Measurements from ENCODE around the gene KRT16.

The KRT16 gene

DNA sequence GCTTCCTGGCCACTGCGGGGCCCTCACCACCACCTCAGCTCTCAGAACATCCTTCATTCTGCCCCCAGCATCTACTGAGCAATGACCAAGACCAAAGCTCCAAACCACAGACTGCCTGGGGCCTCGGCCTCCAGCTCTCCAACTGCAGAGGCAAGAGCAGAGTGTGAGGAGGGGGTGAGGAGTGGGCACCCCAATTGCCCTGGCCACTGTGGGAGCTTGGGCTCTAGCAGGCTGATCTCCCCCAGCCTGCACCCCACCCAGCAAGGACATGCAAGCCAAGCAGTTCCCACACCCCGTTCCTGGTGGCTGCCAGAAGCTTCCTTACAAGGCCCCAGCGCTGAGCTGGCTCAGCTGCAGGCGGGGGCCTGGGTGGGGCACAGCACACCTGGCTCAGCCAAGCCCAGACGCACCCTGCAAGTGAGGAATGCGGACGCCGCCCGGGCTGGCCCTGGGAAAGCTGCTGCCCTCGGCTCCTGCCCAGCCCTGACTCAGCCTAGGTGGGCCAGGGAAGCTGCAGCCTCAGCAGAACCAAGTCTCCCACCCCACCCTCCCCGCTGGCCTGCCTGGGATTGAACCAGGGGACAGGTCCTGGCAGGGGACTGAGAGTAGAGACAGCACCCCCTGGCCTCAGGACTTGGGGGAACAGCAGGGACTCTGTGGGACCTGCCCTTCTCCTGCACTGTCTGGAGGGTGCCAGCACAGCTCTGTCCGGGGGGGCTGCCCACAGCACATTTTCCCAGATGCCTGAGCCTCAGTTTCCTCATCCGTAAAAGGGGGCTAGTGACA lies 41.5 kb upstream of the KRT16 start:
- Histone ChIP-seq H3K9me3 (ENCODE audit: control insufficient read depth, low read length) (no peaks in the 10 kb centered on the region), H3K36me3 (ENCODE audit: control insufficient read depth, insufficient read depth, low read length) (no peaks in the 10 kb centered on the region), H3K27ac (ENCODE audit: low read depth, low read length, severe bottlenecking) (no peak overlapping the region), H3K4me3 (ENCODE audit: extremely low read depth, insufficient read depth, low read length, poor library complexity, severe bottlenecking) (no peak overlapping the region), H3K4me1 (ENCODE audit: control insufficient read depth, insufficient read depth, low read length, poor library complexity, severe bottlenecking) (peaks cover 4% of the 10 kb centered on the region)
- 91 to 92% methylated on average over 6 to 12 of the region's 14 CpGs for WGBS, 2 experiments (ENCODE audit: insufficient coverage in 2 of 2)

GRCh38 chr17:41653421-41653820 lies 40.9 kb upstream of the KRT16 start:
- Histone ChIP-seq H3K36me3 (ENCODE audit: control insufficient read depth, insufficient read depth, low read length) (no peaks in the 10 kb centered on the region), H3K4me1 (ENCODE audit: control insufficient read depth, insufficient read depth, low read length, poor library complexity, severe bottlenecking) (peaks cover 4% of the 10 kb centered on the region), H3K27ac (ENCODE audit: low read depth, low read length, severe bottlenecking) (no peak overlapping the region), H3K4me3 (ENCODE audit: extremely low read depth, insufficient read depth, low read length, poor library complexity, severe bottlenecking) (no peak overlapping the region), H3K9me3 (ENCODE audit: control insufficient read depth, low read length) (no peaks in the 10 kb centered on the region)
- 75 to 100% methylated on average over 1 to 3 of the region's 5 CpGs for WGBS, 2 experiments (ENCODE audit: insufficient coverage in 2 of 2)

GRCh38 chr17:41652461-41652970 lies 39.9 kb upstream of the KRT16 start:
- no peaks in the 10 kb centered on the region for H3K9me3 ChIP-seq (ENCODE audit: control insufficient read depth, low read length)
- H3K4me1 ChIP-seq (ENCODE audit: control insufficient read depth, insufficient read depth, low read length, poor library complexity, severe bottlenecking) = peaks cover 7% of the 10 kb centered on the region
- 91 to 93% methylated on average over 5 of the region's 5 CpGs for WGBS, 2 experiments (ENCODE audit: insufficient coverage in 2 of 2)
- no peak overlapping the region for H3K4me3 ChIP-seq (ENCODE audit: extremely low read depth, insufficient read depth, low read length, poor library complexity, severe bottlenecking)
- H3K27ac ChIP-seq (ENCODE audit: low read depth, low read length, severe bottlenecking) = no peak overlapping the region
- no peaks in the 10 kb centered on the region for H3K36me3 ChIP-seq (ENCODE audit: control insufficient read depth, insufficient read depth, low read length)

- WGBS, 2 experiments (ENCODE audit: insufficient coverage in 2 of 2) = 93 to 97% methylated on average over 8 to 13 of the region's 13 CpGs
- H3K4me3 ChIP-seq (ENCODE audit: extremely low read depth, insufficient read depth, low read length, poor library complexity, severe bottlenecking) = no peak overlapping the region
- H3K9me3 ChIP-seq (ENCODE audit: control insufficient read depth, low read length) = no peaks in the 10 kb centered on the region
- peaks cover 7% of the 10 kb centered on the region for H3K4me1 ChIP-seq (ENCODE audit: control insufficient read depth, insufficient read depth, low read length, poor library complexity, severe bottlenecking)
- H3K36me3 ChIP-seq (ENCODE audit: control insufficient read depth, insufficient read depth, low read length) = no peaks in the 10 kb centered on the region
- no peak overlapping the region for H3K27ac ChIP-seq (ENCODE audit: low read depth, low read length, severe bottlenecking)
Observed at GRCh38 chr17:41651625-41652460, 39.3 kb upstream of the KRT16 start.

GRCh38 chr17:41650794-41651624 lies 38.4 kb upstream of the KRT16 start:
- H3K4me3 ChIP-seq (ENCODE audit: extremely low read depth, insufficient read depth, low read length, poor library complexity, severe bottlenecking) = no peak overlapping the region
- H3K36me3 ChIP-seq (ENCODE audit: control insufficient read depth, insufficient read depth, low read length) = no peaks in the 10 kb centered on the region
- 87 to 89% methylated on average over 9 to 13 of the region's 15 CpGs for WGBS, 2 experiments (ENCODE audit: insufficient coverage in 2 of 2)
- H3K27ac ChIP-seq (ENCODE audit: low read depth, low read length, severe bottlenecking) = no peak overlapping the region
- H3K9me3 ChIP-seq (ENCODE audit: control insufficient read depth, low read length) = no peaks in the 10 kb centered on the region
- H3K4me1 ChIP-seq (ENCODE audit: control insufficient read depth, insufficient read depth, low read length, poor library complexity, severe bottlenecking) = peaks cover 7% of the 10 kb centered on the region

- no peak overlapping the region for H3K27ac ChIP-seq (ENCODE audit: low read depth, low read length, severe bottlenecking)
- H3K9me3 ChIP-seq (ENCODE audit: control insufficient read depth, low read length) = no peaks in the 10 kb centered on the region
- WGBS, 2 experiments (ENCODE audit: insufficient coverage in 2 of 2) = 85 to 94% methylated on average over 8 to 10 of the region's 10 CpGs
- H3K4me1 ChIP-seq (ENCODE audit: control insufficient read depth, insufficient read depth, low read length, poor library complexity, severe bottlenecking) = peaks cover 4% of the 10 kb centered on the region
- H3K36me3 ChIP-seq (ENCODE audit: control insufficient read depth, insufficient read depth, low read length) = no peaks in the 10 kb centered on the region
- no peak overlapping the region for H3K4me3 ChIP-seq (ENCODE audit: extremely low read depth, insufficient read depth, low read length, poor library complexity, severe bottlenecking)
Observed at GRCh38 chr17:41649923-41650519, 37.5 kb upstream of the KRT16 start.

DNA sequence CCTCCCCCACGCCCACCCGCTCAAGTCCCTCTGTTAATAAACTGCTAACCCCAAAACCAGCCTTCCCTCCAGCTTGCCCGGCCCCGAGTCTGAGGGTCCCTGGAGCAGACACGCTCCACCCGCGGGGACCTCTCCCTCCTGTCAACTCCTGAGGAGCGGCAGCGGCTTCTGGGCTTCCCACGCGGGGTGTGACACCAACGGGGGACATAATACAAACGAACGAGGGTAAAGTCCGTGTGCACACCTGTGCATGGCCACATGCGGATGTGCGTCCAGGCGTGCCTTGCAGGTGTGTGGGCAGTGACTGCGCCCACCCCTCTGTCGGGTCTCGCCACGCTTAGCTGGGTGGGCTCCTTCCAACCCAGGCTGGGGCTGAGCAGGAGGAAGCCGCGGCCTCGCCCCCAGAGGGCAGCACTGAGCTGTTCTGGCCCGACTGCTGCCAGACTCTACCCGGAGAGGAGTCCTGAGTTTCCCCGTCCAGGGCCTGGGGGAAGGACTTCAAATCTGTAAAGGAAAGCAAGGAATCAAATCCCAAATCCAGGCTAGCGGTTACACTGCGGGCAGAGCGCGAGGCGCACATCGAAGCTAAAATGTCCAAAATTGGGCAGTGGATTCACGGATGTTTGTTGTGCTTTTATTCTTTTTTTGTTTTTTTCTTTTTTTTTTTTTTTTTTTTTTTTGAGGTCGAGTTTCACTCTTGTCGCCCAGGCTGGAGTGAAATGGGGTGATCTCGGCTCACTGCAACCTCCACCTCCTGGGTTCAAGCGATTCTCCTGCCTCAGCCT lies 36.0 kb upstream of the KRT16 start:
- peak overlapping the region; percentile 24 for H3K4me3 ChIP-seq (ENCODE audit: extremely low read depth, insufficient read depth, low read length, poor library complexity, severe bottlenecking)
- H3K27ac ChIP-seq (ENCODE audit: low read depth, low read length, severe bottlenecking) = no peak overlapping the region
- H3K4me1 ChIP-seq (ENCODE audit: control insufficient read depth, insufficient read depth, low read length, poor library complexity, severe bottlenecking) = peaks cover 4% of the 10 kb centered on the region
- no peaks in the 10 kb centered on the region for H3K9me3 ChIP-seq (ENCODE audit: control insufficient read depth, low read length)
- WGBS, 2 experiments (ENCODE audit: insufficient coverage in 2 of 2) = 5 to 8% methylated on average over 26 to 34 of the region's 39 CpGs
- no peaks in the 10 kb centered on the region for H3K36me3 ChIP-seq (ENCODE audit: control insufficient read depth, insufficient read depth, low read length)

- peak overlapping the region; percentile 24 for H3K4me3 ChIP-seq (ENCODE audit: extremely low read depth, insufficient read depth, low read length, poor library complexity, severe bottlenecking)
- 4 to 12% methylated on average over 11 to 15 of the region's 22 CpGs for WGBS, 2 experiments (ENCODE audit: insufficient coverage in 2 of 2)
- no peaks in the 10 kb centered on the region for H3K9me3 ChIP-seq (ENCODE audit: control insufficient read depth, low read length)
- H3K4me1 ChIP-seq (ENCODE audit: control insufficient read depth, insufficient read depth, low read length, poor library complexity, severe bottlenecking) = peaks cover 4% of the 10 kb centered on the region
- H3K27ac ChIP-seq (ENCODE audit: low read depth, low read length, severe bottlenecking) = no peak overlapping the region
- H3K36me3 ChIP-seq (ENCODE audit: control insufficient read depth, insufficient read depth, low read length) = no peaks in the 10 kb centered on the region
Observed at GRCh38 chr17:41647940-41648410, 35.4 kb upstream of the KRT16 start.

- Histone ChIP-seq H3K4me1 (ENCODE audit: control insufficient read depth, insufficient read depth, low read length, poor library complexity, severe bottlenecking) (peaks cover 4% of the 10 kb centered on the region), H3K4me3 (ENCODE audit: extremely low read depth, insufficient read depth, low read length, poor library complexity, severe bottlenecking) (no peak overlapping the region), H3K27ac (ENCODE audit: low read depth, low read length, severe bottlenecking) (no peak overlapping the region), H3K36me3 (ENCODE audit: control insufficient read depth, insufficient read depth, low read length) (no peaks in the 10 kb centered on the region), H3K9me3 (ENCODE audit: control insufficient read depth, low read length) (no peaks in the 10 kb centered on the region)
- 88 to 89% methylated on average over 10 to 11 of the region's 15 CpGs for WGBS, 2 experiments (ENCODE audit: insufficient coverage in 2 of 2)
Observed at GRCh38 chr17:41647038-41647813, 34.7 kb upstream of the KRT16 start.

All from mesodermal cell (in vitro differentiated cells).